PC-9 (cell line): ENCODE measurements around the gene GVQW3. TPM values are rescaled to one million over a fixed set of nuclear protein-coding genes. Genes with fewer than 3 reads are reported as not detected.

Experiments
- BruUV-seq: library from RNA; stranded (reverse); fragments of 400-500 nt; replicated peaks from 2 replicates; lab custom pipeline; 2021; lab: Mats Ljungman, UMichigan
- CTCF ChIA-PET: fragments of 300-600 bp; sonication (Branson Sonifier 250); formaldehyde crosslinking; loops from one replicate; lab custom pipeline; 2022; ENCODE audit warnings: antibody characterized with exemption; lab: Charles Lee
- POLR2A ChIA-PET: fragments of 300-600 bp; sonication (Branson Sonifier 250); formaldehyde crosslinking; loops from one replicate; lab custom pipeline; 2022; ENCODE audit warnings: antibody characterized with exemption; ENCODE audit not compliant: unreplicated experiment; lab: Charles Lee
- DNase-seq, 2 experiments: peaks; one replicate each; pipeline versions ENCODE4 v3.0.0 to v3.0.0-alpha.2; 2015 to 2022; ENCODE audit warnings: mixed read lengths in 1 of 2
- H2AFZ ChIP-seq: fragments of 200-600 bp; sonication (generic); 2 replicates; pipeline ENCODE4 v1.8.1; 2017; ENCODE audit warnings: antibody characterized with exemption
- H3F3A ChIP-seq: fragments of 200-600 bp; sonication (generic); 2 replicates; pipeline ENCODE4 v1.8.1; 2017; ENCODE audit warnings: antibody characterized with exemption, mild to moderate bottlenecking, low read depth; ENCODE audit not compliant: insufficient read depth
- H3K27ac ChIP-seq: fragments of 200-600 bp; sonication (generic); 2 replicates; pipeline ENCODE4 v1.6.1; 2016; ENCODE audit warnings: mixed run types
- H3K27me3 ChIP-seq: fragments of 200-600 bp; sonication (generic); 2 replicates; pipeline ENCODE4 v1.6.1; 2016; ENCODE audit warnings: low read depth, mixed run types; ENCODE audit not compliant: insufficient read depth
- H3K36me3 ChIP-seq: fragments of 200-600 bp; sonication (generic); 2 replicates; pipeline ENCODE4 v1.6.1; 2016; ENCODE audit warnings: low read depth, mixed run types
- H3K4me1 ChIP-seq: fragments of 200-600 bp; sonication (generic); replicated peaks from 2 replicates; pipeline ENCODE4 v1.6.1; 2016; ENCODE audit warnings: mixed run types; ENCODE audit not compliant: insufficient read depth
- H3K4me2 ChIP-seq: fragments of 200-600 bp; sonication (generic); 2 replicates; pipeline ENCODE4 v1.6.1; 2017; ENCODE audit warnings: mixed run types
- H3K4me3 ChIP-seq: fragments of 200-600 bp; sonication (generic); 2 replicates; pipeline ENCODE4 v1.6.1; 2016; ENCODE audit warnings: mixed run types
- H3K79me2 ChIP-seq: fragments of 200-600 bp; sonication (generic); 2 replicates; pipeline ENCODE4 v1.6.1; 2017; ENCODE audit warnings: low read depth, mixed run types
- H3K9me2 ChIP-seq: fragments of 200-600 bp; sonication (generic); 2 replicates; pipeline ENCODE4 v1.8.1; 2017; ENCODE audit warnings: mild to moderate bottlenecking; ENCODE audit not compliant: insufficient read depth
- H3K9me3 ChIP-seq: fragments of 200-600 bp; sonication (generic); 2 replicates; pipeline ENCODE4 v1.8.1; 2016; ENCODE audit warnings: low read depth; ENCODE audit not compliant: insufficient read depth
- H4K20me1 ChIP-seq: fragments of 200-600 bp; sonication (generic); 2 replicates; pipeline ENCODE4 v1.8.1; 2017; ENCODE audit not compliant: insufficient read depth
- CTCF ChIP-seq: fragments of 200-600 bp; sonication (generic); conservative IDR thresholded peaks from 2 replicates; pipeline ENCODE4 v1.6.1; 2017; ENCODE audit warnings: mixed run types, antibody characterized with exemption, mild to moderate bottlenecking, moderate library complexity
- EZH2 ChIP-seq: fragments of 200-600 bp; sonication (generic); IDR thresholded peaks from 2 replicates; pipeline ENCODE4 v1.8.0; 2017; ENCODE audit warnings: antibody characterized with exemption, low read depth
- intact Hi-C: fragments of 100-400 bp; cut with micrococcal nuclease; formaldehyde crosslinking; loops from one replicate; pipeline ENCODE4 v1.10.0; 2022; ENCODE audit not compliant: unreplicated experiment
- total RNA-seq: library from RNA; stranded (reverse); gene quantifications from 2 replicates; pipeline ENCODE4 v1.2.3, GENCODE V29; 2021

The GVQW3 gene
- total RNA-seq, 1 experiment from 2014 or later, result 11.1 TPM

- no peak for DNase-seq
- H3F3A ChIP-seq, result no peaks in the 10 kb centered on the region; the same call in 1 of the 2 replicates
- intact Hi-C loops, result no loop called here
- H3K4me3 ChIP-seq, result no peak overlapping the region
- TF ChIP-seq EZH2 (no peak), CTCF (no peak)
- H3K27ac ChIP-seq, result no peak overlapping the region
- BruUV-seq, result no TSS peak
- H3K9me3 ChIP-seq, result peaks cover 12% of the 10 kb centered on the region
- H3K79me2 ChIP-seq, result no peaks in the 10 kb centered on the region
- ChIA-PET POLR2A (no interaction called here), CTCF (no interaction called here)
- H4K20me1 ChIP-seq, result no peaks in the 10 kb centered on the region
- H3K36me3 ChIP-seq, result peaks cover 29% of the 10 kb centered on the region
- no peaks in the 10 kb centered on the region for H3K27me3 ChIP-seq
- no peaks in the 10 kb centered on the region for H3K4me1 ChIP-seq
- H2AFZ ChIP-seq, result no peak overlapping the region
- no peaks in the 10 kb centered on the region for H3K9me2 ChIP-seq
- no peak overlapping the region for H3K4me2 ChIP-seq
Measured at GRCh38 chr11:76355172-76355571, 26.0 kb upstream of the GVQW3 start.

- no peaks in the 10 kb centered on the region for H3K9me2 ChIP-seq
- no TSS peak for BruUV-seq
- H3K36me3 ChIP-seq, result no peaks in the 10 kb centered on the region
- POLR2A ChIA-PET, result no interaction called here
- peaks cover 16% of the 10 kb centered on the region for H3K79me2 ChIP-seq
- DNase-seq, result no peak
- H2AFZ ChIP-seq, result no peak overlapping the region
- H3K9me3 ChIP-seq, result no peaks in the 10 kb centered on the region; the same call in 1 of the 2 replicates
- H4K20me1 ChIP-seq, result peaks cover 7% of the 10 kb centered on the region; the same call in 1 of the 2 replicates
- H3K27me3 ChIP-seq, result no peaks in the 10 kb centered on the region
- H3K4me2 ChIP-seq, result no peak overlapping the region
- intact Hi-C loops, result no loop called here
- H3F3A ChIP-seq, result no peaks in the 10 kb centered on the region
- no peak overlapping the region for H3K27ac ChIP-seq
- TF ChIP-seq CTCF, result no peak
- TF ChIP-seq EZH2, result no peak
- CTCF ChIA-PET, result no interaction called here
- no peak overlapping the region for H3K4me3 ChIP-seq
- H3K4me1 ChIP-seq, result no peaks in the 10 kb centered on the region
Measured at GRCh38 chr11:76361374-76361773, 19.7 kb upstream of the GVQW3 start.

- H3K27ac ChIP-seq, result no peak overlapping the region
- no peaks in the 10 kb centered on the region for H3F3A ChIP-seq
- POLR2A ChIA-PET, result interaction anchor here (0.7 kb wide), 1 partner anchor 67 kb away, joined by 3 read pairs; no protein-coding TSS in a partner anchor
- TF ChIP-seq CTCF (no peak), EZH2 (no peak)
- no peak overlapping the region for H3K4me2 ChIP-seq
- no peak overlapping the region for H2AFZ ChIP-seq
- H3K79me2 ChIP-seq, result peaks cover 20% of the 10 kb centered on the region
- H3K4me3 ChIP-seq, result no peak overlapping the region
- no peaks in the 10 kb centered on the region for H3K4me1 ChIP-seq
- H4K20me1 ChIP-seq, result peaks cover 12% of the 10 kb centered on the region; the same call in 1 of the 2 replicates
- H3K27me3 ChIP-seq, result no peaks in the 10 kb centered on the region
- no TSS peak for BruUV-seq
- no peaks in the 10 kb centered on the region; the same call in 1 of the 2 replicates for H3K9me3 ChIP-seq
- intact Hi-C loops, result no loop called here
- CTCF ChIA-PET, result no interaction called here
- no peak for DNase-seq
- no peaks in the 10 kb centered on the region for H3K36me3 ChIP-seq
- no peaks in the 10 kb centered on the region for H3K9me2 ChIP-seq
Measured at GRCh38 chr11:76361776-76362175, 19.3 kb upstream of the GVQW3 start.
